GM12864 (cell line): Measurements from ENCODE around the gene MYO18A.
A peak's percentile ranks its signal among the peaks of the same experiment; 100 is the strongest.

Source experiments
- DNase-seq: peaks from one replicate; pipeline ENCODE4 v3.0.0-alpha.2; 2011; ENCODE audit warnings: low read depth
- H3K4me3 ChIP-seq: 2 replicates; pipeline ENCODE4 v1.5.1; 2011; ENCODE audit warnings: mild to moderate bottlenecking, low read depth, low read length, control low read depth
- CTCF ChIP-seq: IDR thresholded peaks from 2 replicates; pipeline ENCODE4 v1.5.1; 2011; ENCODE audit warnings: low read depth, mild to moderate bottlenecking, moderate library complexity, low read length, control low read depth, inconsistent platforms; ENCODE audit errors: missing control alignments

Gene MYO18A

GRCh38 chr17:29140631-29141513 is 39.3 kb downstream of the MYO18A start:
- H3K4me3 ChIP-seq = peak overlapping the region; percentile 52
- no peak for DNase-seq
- no peak for TF ChIP-seq CTCF

GRCh38 chr17:29140051-29140621 is 40.1 kb downstream of the MYO18A start:
- DNase-seq = no peak
- peak overlapping the region; percentile 52 for H3K4me3 ChIP-seq

GRCh38 chr17:29138971-29139691 is 41.1 kb downstream of the MYO18A start:
- no peak for DNase-seq
- H3K4me3 ChIP-seq = peak overlapping the region; percentile 52
- TF ChIP-seq CTCF = no peak

More at GRCh38 chr17:29140051-29140621, 40.1 kb downstream of the MYO18A start:
- no peak for TF ChIP-seq CTCF

GRCh38 chr17:29138184-29138955 is 41.8 kb downstream of the MYO18A start:
- no peak for DNase-seq
- no peak for TF ChIP-seq CTCF
- H3K4me3 ChIP-seq = peak overlapping the region; percentile 52

GRCh38 chr17:29136998-29137730 is 43.0 kb downstream of the MYO18A start:
- TF ChIP-seq CTCF = no peak
- DNase-seq = no peak
- H3K4me3 ChIP-seq = no peak overlapping the region

- no peak for TF ChIP-seq CTCF
- H3K4me3 ChIP-seq = no peak overlapping the region
- DNase-seq = no peak
These were observed 44.7 kb downstream of the MYO18A start for GRCh38 chr17:29135464-29135863.
